ENCODE data around the gene SEMA6A. TPM values are rescaled to one million over a fixed set of nuclear protein-coding genes. Genes with fewer than 3 reads are reported as not detected.

Gene SEMA6A
- total RNA-seq, 2 experiments from 2014 or later: not detected

GRCh38 chr5:116498503-116499048 lies 76.0 kb downstream of the SEMA6A start:
- no peaks in the 10 kb centered on the region for H3K4me1 Mint-ChIP-seq (ENCODE audit: low read depth)
- ATAC-seq (ENCODE audit: poor library complexity) (no peak), DNase-seq (no peak)
- Histone ChIP-seq H3K4me1 (ENCODE audit: insufficient read depth, low read length) (no peaks in the 10 kb centered on the region), H3K9me3 (ENCODE audit: control insufficient read depth in 1 of 2, insufficient read depth in 1 of 2, low read length in 2 of 2) (no peaks in the 10 kb centered on the region), H3K27me3 (ENCODE audit: control insufficient read depth in 1 of 2, insufficient read depth in 2 of 2, low read length in 2 of 2) (no peaks in the 10 kb centered on the region), H3K36me3 (ENCODE audit: insufficient read depth, low read length) (no peaks in the 10 kb centered on the region), H3K27ac (ENCODE audit: low read depth in 1 of 2, low read length in 2 of 2) (no peak overlapping the region), H3K4me3 (ENCODE audit: low read length) (no peak overlapping the region)
- TF ChIP-seq CTCF (IDR thresholded peaks at IDR 0.05): no peak
- POLR2A ChIA-PET: no interaction called here
- CTCF ChIA-PET: no interaction called here
- no peak overlapping the region for H3K4me3 Mint-ChIP-seq
- intact Hi-C loops (cut with DNase I, micrococcal nuclease): no loop called here
- no peaks in the 10 kb centered on the region for H3K9me3 Mint-ChIP-seq
- no peaks in the 10 kb centered on the region for H3K27me3 Mint-ChIP-seq
- no peak overlapping the region for H3K27ac Mint-ChIP-seq
- H3K36me3 Mint-ChIP-seq (ENCODE audit: low read depth): no peaks in the 10 kb centered on the region

- no peak overlapping the region for H3K27ac Mint-ChIP-seq
- ChIA-PET POLR2A (no interaction called here), CTCF (no interaction called here)
- no peaks in the 10 kb centered on the region for H3K27me3 Mint-ChIP-seq
- H3K9me3 ChIP-seq (ENCODE audit: control insufficient read depth in 1 of 2, insufficient read depth in 1 of 2, low read length in 2 of 2): no peaks in the 10 kb centered on the region
- H3K9me3 Mint-ChIP-seq: no peaks in the 10 kb centered on the region
- H3K36me3 ChIP-seq (ENCODE audit: insufficient read depth, low read length): no peaks in the 10 kb centered on the region
- ATAC-seq (ENCODE audit: poor library complexity) (no peak), DNase-seq (no peak)
- H3K4me3 Mint-ChIP-seq: no peak overlapping the region
- H3K27ac ChIP-seq (ENCODE audit: low read depth in 1 of 2, low read length in 2 of 2): no peak overlapping the region
- intact Hi-C loops (cut with DNase I, micrococcal nuclease): no loop called here
- no peaks in the 10 kb centered on the region for H3K27me3 ChIP-seq (ENCODE audit: control insufficient read depth in 1 of 2, insufficient read depth in 2 of 2, low read length in 2 of 2)
- H3K4me1 ChIP-seq (ENCODE audit: insufficient read depth, low read length): no peaks in the 10 kb centered on the region
- H3K36me3 Mint-ChIP-seq (ENCODE audit: low read depth): no peaks in the 10 kb centered on the region
- no peaks in the 10 kb centered on the region for H3K4me1 Mint-ChIP-seq (ENCODE audit: low read depth)
- H3K4me3 ChIP-seq (ENCODE audit: low read length): no peak overlapping the region
- no peak for TF ChIP-seq CTCF (IDR thresholded peaks at IDR 0.05)
Observed at GRCh38 chr5:116497631-116498030, 77.0 kb downstream of the SEMA6A start.

GRCh38 chr5:116495786-116496357 lies 78.8 kb downstream of the SEMA6A start:
- no peaks in the 10 kb centered on the region for H3K27me3 ChIP-seq (ENCODE audit: control insufficient read depth in 1 of 2, insufficient read depth in 2 of 2, low read length in 2 of 2)
- no peaks in the 10 kb centered on the region for H3K9me3 Mint-ChIP-seq
- H3K27ac Mint-ChIP-seq: no peak overlapping the region
- no peak overlapping the region for H3K4me3 Mint-ChIP-seq
- CTCF ChIA-PET: no interaction called here
- H3K4me3 ChIP-seq (ENCODE audit: low read length): no peak overlapping the region
- TF ChIP-seq CTCF (IDR thresholded peaks at IDR 0.05): no peak
- no peaks in the 10 kb centered on the region for H3K9me3 ChIP-seq (ENCODE audit: control insufficient read depth in 1 of 2, insufficient read depth in 1 of 2, low read length in 2 of 2)
- DNase-seq (no peak), ATAC-seq (ENCODE audit: poor library complexity) (no peak)
- peaks cover 2% of the 10 kb centered on the region for H3K4me1 ChIP-seq (ENCODE audit: insufficient read depth, low read length)
- H3K4me1 Mint-ChIP-seq (ENCODE audit: low read depth): peaks cover 15% of the 10 kb centered on the region
- POLR2A ChIA-PET: no interaction called here
- intact Hi-C loops (cut with DNase I, micrococcal nuclease): no loop called here
- H3K27ac ChIP-seq (ENCODE audit: low read depth in 1 of 2, low read length in 2 of 2): no peak overlapping the region
- no peaks in the 10 kb centered on the region for H3K36me3 Mint-ChIP-seq (ENCODE audit: low read depth)
- H3K36me3 ChIP-seq (ENCODE audit: insufficient read depth, low read length): no peaks in the 10 kb centered on the region
- H3K27me3 Mint-ChIP-seq: no peaks in the 10 kb centered on the region
